Measurements from ENCODE around the gene ATRIP. TPM values are rescaled to one million over a fixed set of nuclear protein-coding genes. Genes with fewer than 3 reads are reported as not detected.

ATRIP gene
- total and polyA plus RNA-seq, 10 of the 15 experiments (the other 5 are each of a cell fraction or from before 2014, with no cell fraction given), result 1.4 to 16.0 (median 10.1) TPM

- peak within 1 kb of the TSS; percentile 93 for H2AFZ ChIP-seq (ENCODE audit: control insufficient read depth, low read depth, low read length)
- ATAC-seq (peak; percentile 96), DNase-seq (ENCODE audit: low read depth, low spot score) (peak; percentile 93), FAIRE-seq (peak; percentile 97)
- ChIA-PET CTCF (interaction anchor here (0.7 to 12.5 kb wide), 21 partner anchors 9 to 488 kb away, joined by 3 to 757 read pairs (median 4); partner anchors contain the start of genes CDC25A, PFKFB4 and ZNF589), POLR2A (interaction anchor here (0.7 to 2.6 kb wide), 20 partner anchors 9 to 567 kb away, joined by 3 to 11 read pairs (median 4); partner anchors contain the start of genes CDC25A, PFKFB4 and WDR6), RAD21 (ENCODE audit: unreplicated experiment) (interaction anchor here (0.6 to 4.9 kb wide), 20 partner anchors 11 to 248 kb away, joined by 3 to 72 read pairs (median 4); partner anchors contain the start of genes NME6 and PFKFB4), SMC1A (ENCODE audit: uncharacterized antibody, unreplicated experiment) (interaction anchor here (0.6 to 11.5 kb wide), 17 partner anchors 11 to 289 kb away, joined by 3 to 287 read pairs (median 4); partner anchors contain the start of genes CDC25A, PFKFB4 and SLC26A6)
- H3K9me3 ChIP-seq (replicated peaks; ENCODE audit: control insufficient read depth, insufficient read depth, low read length), result no peaks in the 10 kb centered on the region
- WGBS (ENCODE audit: insufficient coverage, insufficient replicate concordance, low lambda C conversion rate, missing lambda C conversion rate), result under 1% methylated on average over 51 of the region's 54 CpGs
- peak within 1 kb of the TSS; percentile 89 for H3K4me3 ChIP-seq
- H3K36me3 ChIP-seq (ENCODE audit: control insufficient read depth in 2 of 2, insufficient read depth in 2 of 2, low read length in 1 of 2), result peaks cover 0 to 3% of the 10 kb centered on the region in 2 experiments; a peak in 3 of 4 replicates
- BruUV-seq (replicated peaks), result TSS peak; percentile 89
- H3K27me3 ChIP-seq (replicated peaks in 1 of 2; ENCODE audit: control insufficient read depth in 2 of 2, insufficient read depth in 2 of 2, low read length in 1 of 2), result no peaks in the 10 kb centered on the region
- intact Hi-C loops (cut with micrococcal nuclease; ENCODE audit: unreplicated experiment), result no loop called here
- H3K4me1 ChIP-seq (ENCODE audit: control insufficient read depth, insufficient read depth, low read length), result peaks cover 19% of the 10 kb centered on the region
- H4K20me1 ChIP-seq (ENCODE audit: control insufficient read depth, insufficient read depth), result no peaks in the 10 kb centered on the region
- H3K27ac ChIP-seq (ENCODE audit: control insufficient read depth, insufficient read depth), result peak within 1 kb of the TSS; percentile 86
- H3K79me2 ChIP-seq (ENCODE audit: control insufficient read depth, insufficient read depth, low read length), result peaks cover 41% of the 10 kb centered on the region
- peak within 1 kb of the TSS; percentile 81 for H3K4me2 ChIP-seq (ENCODE audit: control insufficient read depth, insufficient read depth)
- in situ Hi-C loops (cut with MboI), result loop anchor here (5.0 kb wide), 3 partner anchors 38 to 208 kb away; no protein-coding TSS in a partner anchor
- H3K9ac ChIP-seq (ENCODE audit: control insufficient read depth, insufficient read depth, low read length), result peak within 1 kb of the TSS; percentile 96
- TF ChIP-seq SIX5 (IDR thresholded peaks at IDR 0.05; ENCODE audit: low read depth, low read length, severe bottlenecking), result peak; percentile 42
- peak; percentile 56; the same call in 1 of the 2 replicates for TF ChIP-seq IRF3 (IDR thresholded peaks at IDR 0.05)
- TF ChIP-seq IKZF1 (conservative IDR thresholded peaks at IDR 0.05), result peak; percentile 60; the same call in 1 of the 2 replicates
- TF ChIP-seq FOXM1 (IDR thresholded peaks at IDR 0.05; ENCODE audit: low read depth, low read length), result no peak
- TF ChIP-seq YBX1 (IDR thresholded peaks at IDR 0.05), result no peak
- TF ChIP-seq TCF3 (IDR thresholded peaks at IDR 0.05; ENCODE audit: borderline replicate concordance, insufficient read depth, low read depth, low read length), result peak; percentile 60; the same call in 1 of the 2 replicates
- peak; percentile 93 for TF ChIP-seq MTA2 (IDR thresholded peaks at IDR 0.05; ENCODE audit: low read depth)
- peak in 1 of 2 experiments; percentile 79; a peak in 2 of 3 replicates for TF ChIP-seq EGR1 (IDR thresholded peaks at IDR 0.05; ENCODE audit: borderline replicate concordance in 1 of 2, low read depth in 2 of 2, low read length in 2 of 2)
- no peak for TF ChIP-seq SRF (IDR thresholded peaks at IDR 0.05; ENCODE audit: low read depth in 2 of 2, low read length in 2 of 2)
- TF ChIP-seq TBL1XR1 (IDR thresholded peaks at IDR 0.05; ENCODE audit: low read depth, low read length), result peak; percentile 49; the same call in 1 of the 2 replicates
- peak; percentile 82 for TF ChIP-seq PBX3 (IDR thresholded peaks at IDR 0.05; ENCODE audit: insufficient replicate concordance, low read depth, low read length)
- TF ChIP-seq BHLHE40 (IDR thresholded peaks at IDR 0.05; ENCODE audit: borderline replicate concordance in 1 of 2, low read depth in 2 of 2, low read length in 1 of 2), result peak; percentile 42 to 65; a peak in 2 of 4 replicates
- 0 out of 2 replicates have a peak, but pooled peaks have one; percentile 10 for TF ChIP-seq DPF2 (IDR thresholded peaks at IDR 0.05)
- no peak for TF ChIP-seq RAD21 (IDR thresholded peaks at IDR 0.05; ENCODE audit: insufficient read depth, low read depth, low read length)
- TF ChIP-seq ZBTB4 (CRISPR knock-in tag; IDR thresholded peaks at IDR 0.05), result no peak
- no peak for TF ChIP-seq ESRRA (IDR thresholded peaks at IDR 0.05; ENCODE audit: low read length)
- peak; percentile 47; the same call in 1 of the 2 replicates for TF ChIP-seq RUNX3 (IDR thresholded peaks at IDR 0.05; ENCODE audit: low read length)
These were observed 6.5 kb upstream of the ATRIP start, which contains the start of the genes CCDC51 and TMA7 for GRCh38 chr3:48439820-48440589. Gene CCDC51 (minus strand): TSS chr3:48440119. CDS start chr3:48435128, 4,991 bp downstream. Gene TMA7 (plus strand): TSS chr3:48440257. CDS start chr3:48440297, 40 bp downstream.

Data from GM12878 (cell line).